Hindlimb muscle (tissue), 1 donor: ENCODE measurements around the gene HOMER2. TPM values are rescaled to one million over a fixed set of nuclear protein-coding genes. Genes with fewer than 3 reads are reported as not detected.
"Not testable (repeated sequence)": the region's sequence is repeated elsewhere in the genome, so short reads cannot be mapped to it uniquely, and the experiment has no call there.

Experiments used
- DNase-seq: peaks from one replicate; pipeline ENCODE4 v3.0.0-alpha.2; 2013
- polyA plus RNA-seq: library from polyadenylated mRNA; unstranded; fragments of 120-200 nt; gene quantifications from one replicate; pipeline ENCODE4 v1.2.1, GENCODE V29; 2013; ENCODE audit not compliant: insufficient read length

The HOMER2 gene
- polyA plus RNA-seq, 1 donor, result 22.4 TPM

GRCh38 chr15:82830427-82831173 lies 121.9 kb downstream of the HOMER2 start:
- no peak for DNase-seq

- no peak for DNase-seq
Observed at GRCh38 chr15:82829234-82829633, 123.3 kb downstream of the HOMER2 start.

GRCh38 chr15:82828075-82828474 lies 124.4 kb downstream of the HOMER2 start:
- DNase-seq, result no peak

- DNase-seq, result no peak
Observed at GRCh38 chr15:82823049-82823448, 129.5 kb downstream of the HOMER2 start.

GRCh38 chr15:82821851-82822250 lies 130.7 kb downstream of the HOMER2 start:
- not testable (repeated sequence) for DNase-seq

GRCh38 chr15:82821396-82821795 lies 131.1 kb downstream of the HOMER2 start:
- DNase-seq, result not testable (repeated sequence)

- no peak for DNase-seq
Observed at GRCh38 chr15:82820128-82820527, 132.4 kb downstream of the HOMER2 start.

- no peak for DNase-seq
Observed at GRCh38 chr15:82812994-82813393, 139.5 kb downstream of the HOMER2 start.

GRCh38 chr15:82810890-82811426 lies 141.6 kb downstream of the HOMER2 start:
- no peak for DNase-seq

- DNase-seq, result peak; percentile 35
Observed at GRCh38 chr15:82810061-82810889, 142.2 kb downstream of the HOMER2 start.

- DNase-seq, result peak; percentile 98
Observed at GRCh38 chr15:82809308-82810060, 143.0 kb downstream of the HOMER2 start, which contains the start of gene WHAMM. Gene WHAMM (plus strand): TSS chr15:82809628. CDS start chr15:82809727, 99 bp downstream.

GRCh38 chr15:82808634-82809041 lies 143.9 kb downstream of the HOMER2 start:
- no peak for DNase-seq

- no peak for DNase-seq
Observed at GRCh38 chr15:82807920-82808633, 144.4 kb downstream of the HOMER2 start.

- peak; percentile 13 for DNase-seq
Observed at GRCh38 chr15:82805994-82806406, 146.5 kb downstream of the HOMER2 start, which contains the start of gene FSD2. Gene FSD2 (minus strand): TSS chr15:82806069. CDS start chr15:82787390, 18,679 bp downstream.

GRCh38 chr15:82804575-82804949 lies 148.0 kb downstream of the HOMER2 start:
- DNase-seq, result no peak

- DNase-seq, result no peak
Observed at GRCh38 chr15:82803793-82804574, 148.5 kb downstream of the HOMER2 start.

- DNase-seq, result no peak
Observed at GRCh38 chr15:82802497-82802896, 150.0 kb downstream of the HOMER2 start.

GRCh38 chr15:82799183-82799841 lies 153.2 kb downstream of the HOMER2 start:
- DNase-seq, result no peak
